HG03575 (cell line): ENCODE results near the gene MBD3L3.
"Not testable (repeated sequence)": the region's sequence is repeated elsewhere in the genome, so short reads cannot be mapped to it uniquely, and the experiment has no call there.

Experiments used
- ATAC-seq: cut with Tn5 transposase; IDR thresholded peaks from one replicate; pipeline ENCODE4 v1.9.1; 2021; ENCODE audit not compliant: unreplicated experiment, insufficient number of reproducible peaks, low FRiP score; ENCODE audit errors: extremely low read depth

The MBD3L3 gene

GRCh38 chr19:7067122-7067521 lies 8.6 kb upstream of the MBD3L3 start:
- not testable (repeated sequence) for ATAC-seq

- ATAC-seq: no peak
These were observed 5.4 kb upstream of the MBD3L3 start for GRCh38 chr19:7063764-7064418.

- no peak for ATAC-seq
These were observed 4.9 kb upstream of the MBD3L3 start for GRCh38 chr19:7063339-7063738.

GRCh38 chr19:7059977-7060376 lies 1.5 kb upstream of the MBD3L3 start:
- ATAC-seq: not testable (repeated sequence)

GRCh38 chr19:7056371-7056770 lies 2.1 kb downstream of the MBD3L3 start:
- ATAC-seq: not testable (repeated sequence)

GRCh38 chr19:7055679-7056078 lies 2.8 kb downstream of the MBD3L3 start:
- not testable (repeated sequence) for ATAC-seq

GRCh38 chr19:7054635-7055368 lies 3.7 kb downstream of the MBD3L3 start:
- not testable (repeated sequence) for ATAC-seq

GRCh38 chr19:7052896-7053295 lies 5.6 kb downstream of the MBD3L3 start:
- not testable (repeated sequence) for ATAC-seq

GRCh38 chr19:7051421-7051820 lies 7.1 kb downstream of the MBD3L3 start:
- ATAC-seq: not testable (repeated sequence)

GRCh38 chr19:7049021-7049420 lies 9.5 kb downstream of the MBD3L3 start, which contains the start of gene MBD3L2:
Gene MBD3L2, plus strand, starts transcription at chr19:7049321. Its CDS starts 53 bp downstream, at chr19:7049374.
- ATAC-seq: not testable (repeated sequence)

GRCh38 chr19:7041563-7041962 lies 16.9 kb downstream of the MBD3L3 start:
- ATAC-seq: not testable (repeated sequence)

- not testable (repeated sequence) for ATAC-seq
These were observed 18.4 kb downstream of the MBD3L3 start, which contains the start of gene MBD3L4 for GRCh38 chr19:7040079-7040478. Gene MBD3L4, minus strand, starts transcription at chr19:7040179. Its CDS starts 35 bp downstream, at chr19:7040144.

- ATAC-seq: not testable (repeated sequence)
These were observed 28.2 kb downstream of the MBD3L3 start, which contains the start of gene MBD3L5 for GRCh38 chr19:7030278-7030677. Gene MBD3L5, plus strand, starts transcription at chr19:7030578. Its CDS starts 34 bp downstream, at chr19:7030612.

GRCh38 chr19:7028790-7029189 lies 29.7 kb downstream of the MBD3L3 start:
- ATAC-seq: not testable (repeated sequence)

GRCh38 chr19:7021331-7021730 lies 37.1 kb downstream of the MBD3L3 start, which contains the start of gene MBD3L2B:
Gene MBD3L2B, minus strand, starts transcription at chr19:7021431. Its CDS starts 34 bp downstream, at chr19:7021397.
- ATAC-seq: not testable (repeated sequence)

GRCh38 chr19:7018828-7019227 lies 39.6 kb downstream of the MBD3L3 start:
- no peak for ATAC-seq

- no peak for ATAC-seq
These were observed 44.8 kb downstream of the MBD3L3 start for GRCh38 chr19:7013678-7014077.

- ATAC-seq: no peak
These were observed 47.5 kb downstream of the MBD3L3 start for GRCh38 chr19:7010722-7011593.

GRCh38 chr19:7007859-7008258 lies 50.6 kb downstream of the MBD3L3 start:
- ATAC-seq: no peak
